Activated CD4-positive, alpha-beta T cell treated with anti-CD3 and anti-CD28 coated beads, Interleukin-2, amount 50 U/mL, for 24 hours (primary cell): ENCODE results near the gene TFR2.

ENCODE experiments used
- DNase-seq, 2 donors: peaks; one replicate each; pipeline ENCODE4 v3.0.0-alpha.2; 2020; ENCODE audit warnings: low read depth in 1 of 2, low spot score in 1 of 2

The TFR2 gene

DNA sequence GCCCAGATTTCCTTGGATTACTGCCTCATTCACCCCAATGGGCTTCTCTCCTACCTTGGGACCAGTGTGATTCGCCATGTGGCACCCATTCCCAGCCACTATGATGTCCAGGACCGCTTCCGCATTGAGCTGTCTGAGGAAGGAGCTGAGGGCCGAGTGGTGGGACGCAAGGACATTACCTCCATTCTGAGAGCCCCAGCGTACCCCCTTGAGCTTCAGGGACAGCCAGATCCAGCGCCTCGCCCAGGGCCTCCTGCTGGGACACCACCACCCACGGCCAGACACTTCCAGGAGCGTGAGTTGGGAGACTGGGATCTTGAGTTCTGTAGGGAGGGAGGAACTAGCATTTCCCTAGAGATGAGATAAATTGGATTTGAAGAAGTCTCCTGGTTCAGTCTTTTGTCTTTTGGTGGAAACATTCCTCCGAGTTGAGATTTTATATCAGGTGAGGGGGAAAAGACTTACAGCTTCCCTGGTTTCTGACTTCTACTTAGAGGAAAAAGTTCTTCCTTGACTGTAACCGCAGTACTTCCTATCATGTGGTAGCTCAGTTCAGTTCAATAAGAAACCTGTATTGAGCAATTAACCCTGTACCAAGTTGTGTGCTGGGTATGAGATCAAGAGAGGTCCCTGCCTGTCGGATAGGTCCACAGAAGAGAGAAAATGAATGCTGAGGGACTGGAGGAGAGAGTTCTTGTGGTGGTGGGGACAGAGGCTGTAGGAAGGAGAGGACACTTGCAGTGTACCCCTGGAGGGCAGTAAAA, 27.8 kb downstream of the TFR2 start:
- no peak for DNase-seq

DNA sequence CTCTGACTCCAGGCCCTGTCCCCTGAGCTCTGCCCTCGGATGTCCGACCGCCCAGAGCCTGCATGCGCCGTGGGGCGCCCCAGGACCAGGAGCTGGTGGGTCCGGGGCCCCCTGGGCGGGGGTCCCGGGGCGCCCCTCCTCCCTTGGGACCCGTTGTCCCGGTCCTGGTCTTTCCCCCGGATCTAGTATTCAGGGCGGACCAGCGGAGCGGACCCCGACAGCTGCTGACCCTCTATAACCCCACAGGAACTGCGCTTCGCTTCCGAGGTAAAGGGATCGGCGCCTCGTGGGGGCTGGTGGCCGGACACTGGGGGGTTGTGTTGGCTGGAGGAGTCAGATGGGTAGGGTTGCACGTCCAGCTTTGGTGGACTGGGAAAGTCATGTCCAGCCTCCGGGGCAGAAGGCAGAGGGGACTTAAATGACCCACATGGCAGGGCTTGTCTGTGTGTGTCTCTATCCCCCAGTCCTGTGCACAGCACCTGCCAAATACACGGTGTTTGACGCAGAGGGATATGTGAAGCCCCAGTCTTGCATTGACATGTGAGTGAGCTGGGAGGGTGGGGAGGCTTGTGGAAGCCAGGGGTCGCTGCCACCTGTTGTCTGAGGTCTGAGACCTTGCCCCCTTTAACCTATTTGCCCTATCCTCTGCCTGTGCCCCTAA, 28.5 kb downstream of the TFR2 start:
- no peak for DNase-seq

DNA sequence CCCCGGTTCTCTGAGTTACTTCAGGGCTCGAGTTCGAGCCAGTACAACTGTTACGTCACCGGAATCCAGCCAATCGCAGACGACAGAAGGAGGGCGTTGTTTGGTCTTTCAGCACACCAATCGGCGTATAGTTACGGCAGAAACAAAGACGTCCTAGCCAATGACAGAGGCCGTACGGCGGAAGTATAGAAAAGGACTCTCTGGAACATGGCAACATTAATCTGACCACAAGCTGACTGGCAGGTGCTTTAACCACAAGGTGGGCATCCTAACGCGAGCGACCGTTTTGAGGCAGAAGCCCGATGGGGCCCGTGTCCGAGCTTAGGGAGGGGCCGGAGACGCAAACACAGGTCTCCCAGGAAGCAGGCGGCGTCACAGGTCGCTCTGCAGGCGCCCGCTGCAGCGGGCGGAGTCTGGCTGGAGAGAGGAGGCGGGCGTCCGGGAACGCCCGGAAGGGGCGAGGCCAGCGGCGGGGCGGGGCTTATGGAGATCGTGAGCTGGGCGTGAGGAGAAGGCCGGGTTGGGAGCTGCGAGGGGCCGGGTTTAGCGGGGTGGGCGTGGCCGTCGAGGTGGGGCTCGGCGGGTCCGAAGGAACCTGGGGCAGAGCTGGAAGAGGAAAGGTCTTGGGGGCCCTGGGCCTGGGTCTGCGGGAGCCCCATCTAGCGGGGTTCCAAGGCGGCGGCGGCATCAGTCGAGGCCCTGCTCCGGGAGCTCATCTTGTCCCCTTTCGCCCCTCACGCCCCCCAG, 29.2 kb downstream of the TFR2 start, which contains the start of gene MOSPD3:
Gene MOSPD3, plus strand, starts transcription at position 558 of the 747 bp plus-strand sequence. CDS start 252 bp downstream, outside the sequence.
- peak; percentile 96 to 97 for DNase-seq

DNA sequence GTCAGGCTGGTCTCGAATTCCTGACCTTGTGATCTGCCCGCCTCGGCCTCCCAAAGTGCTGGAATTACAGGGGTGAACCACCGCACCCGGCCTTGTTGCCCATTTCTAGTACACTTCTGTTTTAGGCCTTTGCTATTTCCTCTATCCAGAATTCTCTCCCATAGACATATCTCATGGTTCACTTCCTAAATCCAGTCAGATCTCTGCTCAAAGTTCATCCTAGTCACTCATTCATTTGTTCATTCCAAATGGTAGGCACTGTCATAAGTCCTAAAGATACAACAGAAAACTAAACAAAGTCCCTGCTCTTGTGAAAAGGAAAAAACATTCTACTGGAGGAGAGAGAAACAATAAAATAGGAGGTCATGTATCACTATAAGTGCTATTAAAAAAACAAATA, 31.4 kb downstream of the TFR2 start:
- DNase-seq = no peak

DNA sequence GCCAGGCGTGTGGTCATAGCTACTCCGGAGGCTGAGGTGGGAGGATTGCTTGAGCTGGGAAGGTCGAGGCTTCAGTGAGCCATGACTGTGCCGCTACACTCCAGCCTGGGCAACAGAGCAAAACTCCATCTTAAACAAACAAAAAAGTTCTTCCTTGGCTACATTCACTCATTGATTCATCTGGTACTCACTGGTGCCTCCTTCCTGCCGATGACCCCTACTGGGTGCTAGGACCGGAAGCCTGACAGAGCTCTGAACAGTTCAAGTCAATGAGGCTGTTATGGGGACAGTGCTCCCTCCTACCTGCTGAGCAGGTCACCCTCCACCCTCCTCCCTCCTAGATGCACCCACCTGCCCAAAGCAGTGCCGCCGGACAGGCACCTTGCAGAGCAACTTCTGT, 34.2 kb downstream of the TFR2 start:
- no peak for DNase-seq

DNA sequence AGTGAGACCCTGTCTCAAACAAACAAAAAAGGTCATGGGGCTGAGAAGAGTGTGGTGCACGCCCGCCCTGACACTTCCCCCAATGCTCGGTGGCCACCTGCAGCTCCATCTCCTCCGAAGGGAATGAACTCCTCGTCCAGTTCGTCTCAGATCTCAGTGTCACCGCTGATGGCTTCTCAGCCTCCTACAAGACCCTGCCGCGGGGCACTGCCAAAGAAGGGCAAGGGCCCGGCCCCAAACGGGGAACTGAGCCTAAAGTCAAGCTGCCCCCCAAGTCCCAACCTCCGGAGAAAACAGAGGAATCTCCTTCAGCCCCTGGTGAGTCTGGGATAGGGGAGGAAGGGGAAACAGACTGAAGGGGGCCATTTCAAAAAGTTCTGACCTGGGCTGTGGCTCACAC, 35.0 kb downstream of the TFR2 start:
- no peak for DNase-seq

DNA sequence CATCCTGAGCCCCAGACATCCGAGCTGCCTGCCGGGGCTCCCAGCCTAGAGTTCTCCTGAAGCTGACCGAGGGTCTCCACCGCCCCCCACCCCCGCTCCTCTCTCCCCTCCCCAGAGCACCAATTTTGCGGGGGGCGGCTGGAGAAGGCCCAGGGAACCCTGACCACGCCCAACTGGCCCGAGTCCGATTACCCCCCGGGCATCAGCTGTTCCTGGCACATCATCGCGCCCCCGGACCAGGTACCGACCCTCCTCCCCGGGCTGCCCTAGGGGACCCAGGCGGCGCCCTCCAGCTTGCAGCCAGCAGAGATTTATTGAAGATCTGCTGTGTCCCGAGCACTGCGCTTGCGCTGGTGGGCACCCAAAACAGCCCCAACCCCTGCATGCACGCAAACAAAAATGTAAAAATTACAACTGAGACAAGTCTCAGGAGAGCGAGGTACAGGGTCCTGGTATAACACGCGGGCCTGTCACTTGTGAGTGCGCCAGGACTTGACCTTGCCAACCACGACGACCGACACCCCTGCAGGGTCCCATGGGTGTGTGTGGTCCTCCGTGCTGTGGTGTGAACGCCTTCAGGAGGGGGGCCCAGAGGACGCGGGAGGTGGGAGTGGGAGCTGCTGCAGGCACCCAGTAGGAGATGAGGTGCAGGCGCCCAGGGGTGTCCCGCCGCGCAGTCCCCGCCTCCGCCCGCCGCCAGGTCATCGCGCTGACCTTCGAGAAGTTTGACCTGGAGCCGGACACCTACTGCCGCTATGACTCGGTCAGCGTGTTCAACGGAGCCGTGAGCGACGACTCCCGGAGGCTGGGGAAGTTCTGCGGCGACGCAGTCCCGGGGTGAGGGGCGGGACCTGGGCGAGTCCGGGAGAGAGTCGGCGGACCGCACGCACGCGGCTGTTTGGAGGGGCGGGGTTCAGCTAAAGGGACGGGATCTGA, 36.1 kb downstream of the TFR2 start:
- no peak for DNase-seq

DNA sequence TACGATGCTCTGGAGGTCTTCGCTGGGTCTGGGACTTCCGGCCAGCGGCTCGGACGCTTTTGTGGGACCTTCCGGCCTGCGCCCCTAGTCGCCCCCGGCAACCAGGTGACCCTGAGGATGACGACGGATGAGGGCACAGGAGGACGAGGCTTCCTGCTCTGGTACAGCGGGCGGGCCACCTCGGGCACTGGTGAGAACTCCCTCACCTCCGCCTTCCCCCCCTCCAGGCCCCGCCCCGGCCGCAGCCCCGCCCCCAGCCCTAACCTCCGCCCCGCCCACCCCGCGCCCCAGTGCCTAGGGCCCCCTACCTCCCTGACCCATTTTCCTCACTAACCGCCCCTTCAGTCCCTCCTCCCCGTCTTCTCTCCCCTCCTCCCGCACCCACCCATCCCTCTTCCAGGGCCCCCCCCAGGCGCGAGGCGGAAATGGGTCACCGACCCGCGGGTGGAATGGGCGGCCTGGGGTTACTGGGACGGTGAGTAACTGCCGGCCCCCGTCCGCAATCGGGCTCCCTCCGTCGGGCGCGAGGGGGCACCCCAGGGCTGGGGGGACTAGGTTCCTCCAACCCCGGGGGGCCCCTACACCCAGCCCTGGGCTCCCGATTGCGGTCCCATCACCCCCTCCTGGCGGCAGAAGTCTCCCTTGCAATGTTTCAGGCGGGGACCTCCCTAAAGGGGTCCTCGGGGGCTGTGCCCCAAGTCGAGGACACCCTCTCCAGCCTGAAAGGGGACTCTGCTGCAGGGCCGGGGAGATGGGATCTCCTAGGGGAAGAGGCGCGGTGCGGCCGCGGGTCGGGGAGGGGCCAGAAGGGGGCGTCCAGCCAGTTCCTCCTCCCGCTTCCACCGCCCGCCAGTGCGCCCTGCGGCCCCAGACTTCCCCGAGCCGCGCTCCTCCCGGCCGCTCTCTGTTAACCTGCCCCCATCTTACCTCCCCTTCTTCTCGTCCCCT, 37.0 kb downstream of the TFR2 start:
- DNase-seq = peak; percentile 45

DNA sequence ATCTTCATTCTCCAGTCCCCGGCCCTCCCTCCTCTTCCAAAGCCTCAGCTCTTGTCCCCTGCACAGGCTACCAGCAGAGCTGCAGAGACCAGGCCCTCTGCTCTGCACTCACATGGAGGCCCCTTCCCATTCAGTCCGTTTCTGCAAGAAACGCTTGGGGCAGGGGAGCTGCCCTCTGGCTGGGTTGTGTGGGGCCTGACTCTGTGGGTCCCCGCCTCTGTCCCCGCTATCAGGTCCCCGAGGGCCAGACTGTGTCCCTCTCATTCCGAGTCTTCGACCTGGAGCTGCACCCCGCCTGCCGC, 37.7 kb downstream of the TFR2 start:
- no peak for DNase-seq

DNA sequence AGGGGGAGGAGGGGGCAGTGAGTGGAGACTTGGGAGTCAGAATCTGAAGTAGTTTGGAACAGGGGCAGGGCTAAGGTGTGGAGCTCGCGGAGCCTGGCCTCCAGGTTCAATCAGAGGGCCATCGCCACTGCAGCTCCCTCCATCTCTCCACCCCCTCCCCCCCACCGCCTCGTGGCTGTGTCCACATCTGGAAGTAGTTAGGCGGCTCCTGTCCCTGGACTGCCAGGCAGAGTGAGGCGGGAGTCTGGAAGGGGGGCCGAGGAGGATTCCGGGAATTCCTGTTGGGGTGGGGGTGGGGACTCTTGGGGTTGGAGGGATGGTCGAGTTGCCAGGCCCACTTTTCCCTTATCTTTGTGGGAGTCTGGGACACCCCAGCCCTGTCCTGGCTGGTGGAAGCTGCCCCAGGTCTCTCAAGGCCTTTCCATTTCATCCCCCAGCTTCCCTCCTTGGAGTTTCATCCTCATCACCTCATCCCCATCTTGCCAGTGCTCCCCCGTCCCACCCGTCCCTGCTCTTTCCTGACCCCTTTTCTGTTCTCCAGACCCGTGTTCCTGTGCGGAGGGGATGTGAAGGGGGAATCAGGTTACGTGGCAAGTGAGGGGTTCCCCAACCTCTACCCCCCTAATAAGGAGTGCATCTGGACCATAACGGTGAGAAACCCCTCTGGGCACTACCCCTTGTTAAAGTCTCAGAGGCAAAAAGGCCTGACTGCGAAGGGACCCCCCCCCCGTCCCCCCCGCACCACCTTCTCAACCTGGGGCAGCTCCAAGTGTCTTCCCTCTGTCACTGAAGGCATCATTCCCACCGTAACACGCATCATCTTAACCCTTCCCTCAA, 38.2 kb downstream of the TFR2 start:
- no peak for DNase-seq

DNA sequence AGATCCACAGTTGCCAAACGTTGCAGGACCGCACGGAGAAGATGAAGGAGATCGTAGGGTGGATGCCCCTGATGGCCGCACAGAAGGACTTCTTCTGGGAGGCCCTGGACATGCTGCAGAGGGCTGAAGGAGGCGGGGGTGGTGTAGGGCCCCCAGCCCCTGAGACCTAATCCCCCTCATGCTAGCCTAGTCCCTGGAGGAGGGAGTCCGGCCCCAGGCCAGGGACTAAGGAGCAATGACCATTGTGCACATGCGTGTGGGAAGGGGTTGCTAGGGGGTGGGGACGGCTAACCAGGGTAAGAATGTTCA, 40.7 kb downstream of the TFR2 start:
- DNase-seq = no peak

DNA sequence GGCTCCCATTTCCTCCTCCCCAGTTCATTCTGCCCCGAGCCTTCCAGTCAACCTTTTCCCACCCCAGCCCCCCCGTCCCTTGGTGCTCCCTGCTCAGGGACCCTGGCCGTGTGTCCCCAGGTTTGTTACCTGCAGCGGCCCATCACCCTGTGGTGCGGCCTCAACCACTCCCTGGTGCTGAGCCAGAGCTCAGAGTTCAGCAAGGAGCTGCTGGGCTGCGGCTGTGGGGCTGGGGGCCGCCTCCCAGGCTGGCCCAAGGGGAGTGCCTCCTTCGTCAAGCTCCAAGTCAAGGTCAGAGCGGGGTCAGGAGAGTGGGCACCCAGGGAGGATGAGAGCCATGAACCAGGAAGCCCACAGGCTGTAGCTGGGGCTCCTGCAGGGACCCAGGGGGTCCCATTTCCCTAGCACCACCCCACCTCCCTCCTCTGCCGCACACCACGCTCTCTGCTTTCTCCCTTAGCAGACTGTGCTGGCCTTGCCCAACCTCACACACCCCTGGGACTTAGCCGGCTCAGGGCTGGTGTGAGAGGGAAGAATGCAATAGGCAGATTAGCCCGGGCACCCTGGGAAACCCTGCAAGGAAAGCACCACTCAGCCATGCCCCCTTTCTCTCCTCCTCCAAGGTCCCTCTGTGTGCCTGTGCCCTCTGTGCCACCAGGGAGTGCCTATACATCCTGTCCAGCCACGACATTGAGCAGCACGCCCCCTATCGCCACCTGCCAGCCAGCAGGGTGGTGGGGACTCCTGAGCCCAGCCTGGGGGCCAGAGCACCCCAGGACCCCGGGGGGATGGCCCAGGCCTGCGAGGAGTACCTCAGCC, 41.2 kb downstream of the TFR2 start:
- DNase-seq = no peak

DNA sequence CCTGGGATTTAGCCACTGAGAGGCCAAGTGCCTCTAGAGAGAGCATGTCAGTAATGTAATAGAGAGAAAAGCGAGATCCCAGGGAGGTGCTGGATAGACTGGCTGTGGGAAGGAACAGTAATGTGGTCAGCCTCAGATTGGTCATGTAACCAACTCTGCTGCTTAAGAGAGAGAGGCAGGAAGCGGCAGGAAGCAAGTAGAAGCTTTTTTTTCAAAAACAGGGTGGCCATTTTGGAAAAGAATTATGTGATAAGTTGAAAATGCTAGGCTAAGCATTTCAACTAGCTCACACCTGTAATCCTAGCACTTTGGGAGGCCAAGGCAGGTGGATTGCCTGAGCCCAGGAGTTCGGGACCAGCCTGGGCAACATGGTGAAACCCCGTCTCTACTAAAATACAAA, 42.9 kb downstream of the TFR2 start:
- DNase-seq = no peak

DNA sequence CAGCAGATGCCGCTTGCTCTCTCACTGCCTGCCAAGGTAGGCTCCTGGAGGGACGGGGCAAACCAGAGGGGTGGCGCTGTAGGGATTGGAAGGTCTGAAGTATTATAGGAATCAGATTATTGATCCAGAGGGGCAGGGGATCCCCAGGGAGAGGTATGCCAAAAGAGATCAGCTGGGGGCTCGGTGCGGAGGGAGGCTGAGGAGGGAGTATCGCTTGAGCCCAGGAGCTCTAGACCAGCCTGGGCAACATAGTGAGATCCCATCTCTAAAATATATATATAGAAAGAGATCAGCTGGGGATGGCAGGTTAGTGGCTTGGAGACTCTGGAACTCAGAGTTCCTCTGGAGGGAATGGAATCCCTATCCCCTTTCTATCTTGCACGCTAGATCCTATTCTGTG, 46.2 kb downstream of the TFR2 start:
- DNase-seq = no peak

DNA sequence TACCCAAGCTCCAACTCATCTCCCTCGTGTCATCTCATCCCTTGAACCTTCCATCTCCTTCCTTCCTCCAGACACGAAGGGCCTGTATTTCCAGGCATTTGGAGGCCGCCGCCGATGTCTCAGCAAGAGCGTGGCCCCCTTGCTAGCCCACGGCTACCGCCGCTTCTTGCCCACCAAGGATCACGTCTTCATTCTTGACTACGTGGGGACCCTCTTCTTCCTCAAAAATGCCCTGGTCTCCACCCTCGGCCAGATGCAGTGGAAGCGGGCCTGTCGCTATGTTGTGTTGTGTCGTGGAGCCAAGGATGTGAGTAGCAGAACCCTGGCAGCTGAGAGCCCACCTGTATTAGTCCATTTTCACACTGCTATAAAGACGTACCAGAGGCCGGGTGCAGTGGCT, 49.8 kb downstream of the TFR2 start:
- no peak for DNase-seq

DNA sequence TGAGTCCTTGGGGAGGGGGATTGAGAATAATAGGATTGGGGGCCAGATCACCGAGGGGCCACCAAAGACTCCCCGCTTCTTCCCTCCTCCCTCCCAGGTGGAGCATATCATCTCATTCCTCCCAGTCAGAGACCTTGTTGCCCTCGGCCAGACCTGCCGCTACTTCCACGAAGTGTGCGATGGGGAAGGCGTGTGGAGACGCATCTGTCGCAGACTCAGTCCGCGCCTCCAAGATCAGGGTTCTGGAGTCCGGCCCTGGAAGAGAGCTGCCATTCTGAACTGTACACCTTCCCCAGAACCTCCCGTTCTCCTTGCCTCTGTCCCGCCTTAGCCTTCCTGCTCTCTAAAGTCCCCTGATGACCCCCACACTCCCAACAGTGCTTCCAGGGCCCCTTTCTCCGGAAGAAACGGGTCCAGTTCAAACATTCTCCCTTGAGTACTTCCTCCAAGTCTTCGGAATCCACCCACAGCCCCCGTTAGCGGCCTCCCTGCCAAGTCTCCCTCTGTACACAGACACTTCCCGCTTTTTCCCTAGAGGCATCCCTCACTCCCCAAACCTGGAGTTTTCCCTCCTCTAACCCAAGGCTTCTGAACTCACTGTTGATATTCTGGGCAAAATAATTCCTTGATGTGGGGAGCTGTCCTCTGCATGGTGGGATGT, 51.1 kb downstream of the TFR2 start:
- no peak for DNase-seq

DNA sequence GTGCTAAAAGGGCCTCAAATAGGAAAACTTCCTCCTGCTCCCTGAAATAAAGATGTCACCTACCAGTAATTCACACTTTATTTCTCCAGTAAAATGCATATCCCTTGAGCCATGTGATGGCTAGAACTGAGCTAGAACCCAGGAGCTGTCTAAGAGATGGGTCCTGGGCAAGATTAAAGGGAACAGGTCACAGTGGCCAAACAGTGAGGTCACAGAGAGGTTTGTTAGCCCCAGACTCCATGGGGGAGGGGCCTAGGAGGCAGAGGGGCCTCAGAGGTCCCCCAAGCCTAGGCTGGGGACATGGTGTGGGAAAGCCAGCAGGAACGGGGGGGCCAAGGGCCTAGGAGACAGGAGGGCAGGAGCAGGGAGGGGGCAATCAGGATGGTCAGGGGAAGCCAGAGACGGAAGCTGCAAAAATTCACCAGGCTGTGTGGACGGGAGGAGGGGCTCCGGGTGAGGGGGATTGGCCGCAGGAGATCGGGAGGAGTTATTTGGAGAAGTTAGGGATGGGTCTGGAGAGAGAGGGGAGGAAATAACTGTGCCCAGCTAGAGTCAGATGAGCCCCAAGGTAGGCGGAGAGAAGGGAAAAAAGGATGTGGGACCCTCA, 51.9 kb downstream of the TFR2 start:
- DNase-seq = no peak

DNA sequence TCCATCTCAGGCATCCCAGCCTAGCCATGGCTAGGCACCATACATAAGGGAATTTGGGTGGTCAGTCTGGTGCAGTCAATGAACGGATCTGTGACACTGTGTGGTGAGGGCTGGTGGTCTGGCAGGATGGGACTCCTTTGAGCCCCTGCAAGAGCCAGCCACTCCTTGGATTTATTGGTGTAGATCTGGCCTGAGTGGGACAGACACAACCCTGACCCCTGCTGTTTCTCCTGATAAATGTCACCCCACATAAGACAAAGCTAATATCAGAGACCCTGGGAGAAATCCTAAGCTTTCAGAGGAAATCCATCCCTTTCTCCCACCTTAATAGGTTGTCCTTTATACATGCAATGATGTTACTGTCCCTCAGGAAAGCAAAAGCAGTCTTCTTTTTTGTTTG, 52.9 kb downstream of the TFR2 start:
- no peak for DNase-seq
